ENCODE results near the gene CD177. TPM values are rescaled to one million over a fixed set of nuclear protein-coding genes. Genes with fewer than 3 reads are reported as not detected.

The CD177 gene
- polyA plus RNA-seq, 2 of the 4 experiments (the other 2 are of a cell fraction), result 0.03 to 0.05 TPM

GRCh38 chr19:43408043-43408442 is 54.6 kb downstream of the CD177 start (continued):
- no peak for TF ChIP-seq ESRRA (IDR thresholded peaks at IDR 0.05; ENCODE audit: borderline replicate concordance, low read length)
- TF ChIP-seq FOXS1 (CRISPR knock-in tag; IDR thresholded peaks at IDR 0.05), result no peak
- TF ChIP-seq BCL3 (IDR thresholded peaks at IDR 0.05), result no peak
- no peak for TF ChIP-seq ELK1 (IDR thresholded peaks at IDR 0.05; ENCODE audit: low read depth, low read length)
- TF ChIP-seq CHD4 (IDR thresholded peaks at IDR 0.05; ENCODE audit: borderline replicate concordance), result no peak
- TF ChIP-seq CHD2 (IDR thresholded peaks at IDR 0.05; ENCODE audit: low read length, partially characterized antibody), result no peak
- TF ChIP-seq RFX5 (IDR thresholded peaks at IDR 0.05), result no peak

GRCh38 chr19:43409415-43409814 is 55.9 kb downstream of the CD177 start:
- 68% methylated on average over 1 of the region's 1 CpG for WGBS (ENCODE audit: missing lambda C conversion rate)

More at GRCh38 chr19:43409415-43409814, 55.9 kb downstream of the CD177 start:
- TF ChIP-seq HOXB13 (CRISPR knock-in tag; IDR thresholded peaks at IDR 0.05; ENCODE audit: low read depth) (no peak), MAX (IDR thresholded peaks at IDR 0.05) (no peak), SMC3 (IDR thresholded peaks at IDR 0.05) (no peak), FOSB (CRISPR knock-in tag; IDR thresholded peaks at IDR 0.05) (no peak), TFCP2L1 (CRISPR knock-in tag; IDR thresholded peaks at IDR 0.05) (no peak), RAD21 (conservative IDR thresholded peaks at IDR 0.05 in 1 of 2, IDR thresholded peaks at IDR 0.05 in 1 of 2) (no peak), KDM1A (IDR thresholded peaks at IDR 0.05; ENCODE audit: low read depth) (no peak), EP300 (IDR thresholded peaks at IDR 0.05) (no peak), ATOH8 (CRISPR knock-in tag; IDR thresholded peaks at IDR 0.05; ENCODE audit: low read depth) (no peak), CHD2 (IDR thresholded peaks at IDR 0.05; ENCODE audit: low read length, partially characterized antibody) (no peak), KDM5A (IDR thresholded peaks at IDR 0.05) (no peak), RFX5 (IDR thresholded peaks at IDR 0.05) (no peak), HMGXB4 (CRISPR knock-in tag; IDR thresholded peaks at IDR 0.05; ENCODE audit: borderline replicate concordance) (no peak), NPAS2 (CRISPR knock-in tag; IDR thresholded peaks at IDR 0.05; ENCODE audit: borderline replicate concordance) (no peak), ZSCAN20 (CRISPR knock-in tag; IDR thresholded peaks at IDR 0.05) (no peak), EHMT2 (IDR thresholded peaks at IDR 0.05; ENCODE audit: low read depth) (no peak), NFE2L2 (conservative IDR thresholded peaks at IDR 0.05; ENCODE audit: low read length) (no peak), HOXB5 (CRISPR knock-in tag; IDR thresholded peaks at IDR 0.05) (no peak), ELK1 (IDR thresholded peaks at IDR 0.05; ENCODE audit: low read depth, low read length) (no peak)
- DNase-seq (ENCODE audit: low read depth in 1 of 2, low spot score in 1 of 2) (no peak), FAIRE-seq (no peak), ATAC-seq (no peak)
- Histone ChIP-seq H3K4me2 (no peak overlapping the region), H3K27ac (no peak overlapping the region), H3K4me3 (no peak overlapping the region), H3K9me3 (no peaks in the 10 kb centered on the region), H3K4me1 (no peaks in the 10 kb centered on the region)
- CTCF ChIA-PET, result interaction anchor here (0.6 to 2.2 kb wide), 3 partner anchors 16 to 1206 kb away, joined by 3 to 10 read pairs (median 3); no protein-coding TSS in a partner anchor
- POLR2A ChIA-PET, result no interaction called here

Data from A549 (cell line).